WTC11 (cell line): Measurements from ENCODE around the gene GRXCR2. TPM values are rescaled to one million over a fixed set of nuclear protein-coding genes. Genes with fewer than 3 reads are reported as not detected.
"Not testable (repeated sequence)": the region's sequence is repeated elsewhere in the genome, so short reads cannot be mapped to it uniquely, and the experiment has no call there.

ENCODE experiments used
- ATAC-seq: fragments of 200-7000 bp; cut with Tn5 transposase; 2 replicates; pipeline ENCODE4 v1.10.0; 2021; ENCODE audit warnings: mild to moderate bottlenecking, moderate library complexity
- CTCF ChIA-PET: fragments of 300-600 bp; sonication (Branson Sonifier 250); formaldehyde crosslinking; loops from one replicate; lab custom pipeline; 2021; ENCODE audit warnings: antibody characterized with exemption; lab: Charles Lee
- POLR2A ChIA-PET: fragments of 350-600 bp; sonication (Branson Sonifier 250); formaldehyde crosslinking; loops from one replicate; lab custom pipeline; 2021; ENCODE audit warnings: antibody characterized with exemption; lab: Charles Lee
- DNase-seq: peaks from one replicate; pipeline ENCODE4 v3.0.0; 2021; ENCODE audit warnings: low spot score
- H3K27ac Mint-ChIP-seq: 2 replicates; pipeline ENCODE4 v1.8.0; 2021; ENCODE audit warnings: mixed read lengths
- H3K27me3 Mint-ChIP-seq: 2 replicates; pipeline ENCODE4 v1.8.0; 2021; ENCODE audit warnings: low read depth, mild to moderate bottlenecking, moderate library complexity, mixed read lengths
- H3K36me3 Mint-ChIP-seq: 2 replicates; pipeline ENCODE4 v1.8.0; 2021; ENCODE audit warnings: mixed read lengths
- H3K4me1 Mint-ChIP-seq: 2 replicates; pipeline ENCODE4 v1.8.0; 2022; ENCODE audit warnings: mixed read lengths
- H3K4me3 Mint-ChIP-seq: 2 replicates; pipeline ENCODE4 v1.8.0; 2021; ENCODE audit warnings: mild to moderate bottlenecking, moderate library complexity, mixed read lengths
- H3K9me3 Mint-ChIP-seq: 2 replicates; pipeline ENCODE4 v1.8.0; 2021; ENCODE audit warnings: mixed read lengths
- AR ChIP-seq: fragments of 250-450 bp; sonication (Bioruptor Pico); IDR thresholded peaks from 2 replicates; pipeline ENCODE4 v1.9.0; 2021; ENCODE audit warnings: mild to moderate bottlenecking
- ATF6 ChIP-seq: sonication (generic); formaldehyde crosslinking; IDR thresholded peaks from 2 replicates; pipeline ENCODE4 v1.8.1; 2023; ENCODE audit warnings: mild to moderate bottlenecking, missing genetic modification reagents
- E2F1 ChIP-seq: sonication (generic); formaldehyde crosslinking; IDR thresholded peaks from 2 replicates; pipeline ENCODE4 v1.8.0; 2022; ENCODE audit warnings: mild to moderate bottlenecking, missing genetic modification reagents
- E2F5 ChIP-seq: sonication (generic); formaldehyde crosslinking; IDR thresholded peaks from 2 replicates; pipeline ENCODE4 v1.8.1; 2022; ENCODE audit warnings: mild to moderate bottlenecking, moderate library complexity, missing genetic modification reagents
- ESRRA ChIP-seq: sonication (generic); formaldehyde crosslinking; IDR thresholded peaks from 2 replicates; pipeline ENCODE4 v1.8.1; 2022; ENCODE audit warnings: mild to moderate bottlenecking, missing genetic modification reagents, borderline replicate concordance
- IRF2 ChIP-seq: sonication (generic); formaldehyde crosslinking; IDR thresholded peaks from 2 replicates; pipeline ENCODE4 v1.8.0; 2022; ENCODE audit warnings: low read depth, missing genetic modification reagents, borderline replicate concordance
- MXD4 ChIP-seq: fragments of 250-450 bp; sonication (Bioruptor Pico); IDR thresholded peaks from 2 replicates; pipeline ENCODE4 v1.8.0; 2021; ENCODE audit warnings: mild to moderate bottlenecking, moderate library complexity, borderline replicate concordance
- MYBL2 ChIP-seq: sonication (generic); formaldehyde crosslinking; IDR thresholded peaks from 2 replicates; pipeline ENCODE4 v1.8.1; 2023; ENCODE audit warnings: mild to moderate bottlenecking, moderate library complexity, missing genetic modification reagents
- NFYB ChIP-seq: sonication (generic); formaldehyde crosslinking; conservative IDR thresholded peaks from 2 replicates; pipeline ENCODE4 v1.8.0; 2022; ENCODE audit warnings: low read depth, missing genetic modification reagents
- NR3C1 ChIP-seq: sonication (generic); formaldehyde crosslinking; conservative IDR thresholded peaks from 2 replicates; pipeline ENCODE4 v1.8.1; 2023; ENCODE audit warnings: low read depth, mild to moderate bottlenecking, missing genetic modification reagents
- PRRX2 ChIP-seq: fragments of 250-450 bp; sonication (Bioruptor Pico); IDR thresholded peaks from 2 replicates; pipeline ENCODE4 v1.8.0; 2021; ENCODE audit warnings: mild to moderate bottlenecking
- SOX15 ChIP-seq: fragments of 250-450 bp; sonication (Bioruptor Pico); IDR thresholded peaks from 2 replicates; pipeline ENCODE4 v1.9.0; 2021; ENCODE audit warnings: mild to moderate bottlenecking
- TEAD1 ChIP-seq: sonication (generic); formaldehyde crosslinking; IDR thresholded peaks from 2 replicates; pipeline ENCODE4 v1.8.0; 2022; ENCODE audit warnings: mild to moderate bottlenecking, missing genetic modification reagents
- ZNF532 ChIP-seq: fragments of 250-450 bp; sonication (Bioruptor Pico); IDR thresholded peaks from 2 replicates; pipeline ENCODE4 v1.9.0; 2021; ENCODE audit warnings: mild to moderate bottlenecking, borderline replicate concordance
- total RNA-seq: library from RNA; stranded (reverse); gene quantifications from 3 replicates; pipeline ENCODE4 v1.2.3, GENCODE V29; 2021
- TF ChIP-seq, protein P1 (sequence below): sonication (generic); formaldehyde crosslinking; IDR thresholded peaks from 2 replicates; pipeline ENCODE4 v1.8.0; 2023; ENCODE audit warnings: missing genetic modification reagents
- TF ChIP-seq, protein P2 (sequence below): sonication (generic); formaldehyde crosslinking; IDR thresholded peaks from 2 replicates; pipeline ENCODE4 v1.8.1; 2023; ENCODE audit warnings: mild to moderate bottlenecking, missing genetic modification reagents, moderate library complexity

Gene GRXCR2
- total RNA-seq, 1 experiment from 2014 or later, result not detected

GRCh38 chr5:145902421-145902820 is 29.6 kb upstream of the GRXCR2 start:
- ATAC-seq, result no peak
- POLR2A ChIA-PET, result no interaction called here
- TF ChIP-seq IRF2 (CRISPR knock-in tag) (no peak), MYBL2 (CRISPR knock-in tag) (no peak), E2F5 (CRISPR knock-in tag) (no peak), TEAD1 (CRISPR knock-in tag) (no peak), NFYB (CRISPR knock-in tag) (no peak), SOX15 (CRISPR knock-in tag) (no peak), E2F1 (CRISPR knock-in tag) (no peak), PRRX2 (CRISPR knock-in tag) (no peak)
- peaks cover 8% of the 10 kb centered on the region for H3K4me1 Mint-ChIP-seq
- H3K27me3 Mint-ChIP-seq, result peaks cover 2% of the 10 kb centered on the region; the same call in 1 of the 2 replicates
- CTCF ChIA-PET, result interaction anchor here (4.0 kb wide), 1 partner anchor 14 kb away, joined by 15 read pairs; no protein-coding TSS in a partner anchor
- no peak overlapping the region for H3K4me3 Mint-ChIP-seq
- no peak for DNase-seq
- H3K36me3 Mint-ChIP-seq, result 0 out of 2 replicates have a peak, but pooled peaks cover 3% of the 10 kb centered on the region
- H3K9me3 Mint-ChIP-seq, result peaks cover 21% of the 10 kb centered on the region
- no peak overlapping the region for H3K27ac Mint-ChIP-seq

DNA sequence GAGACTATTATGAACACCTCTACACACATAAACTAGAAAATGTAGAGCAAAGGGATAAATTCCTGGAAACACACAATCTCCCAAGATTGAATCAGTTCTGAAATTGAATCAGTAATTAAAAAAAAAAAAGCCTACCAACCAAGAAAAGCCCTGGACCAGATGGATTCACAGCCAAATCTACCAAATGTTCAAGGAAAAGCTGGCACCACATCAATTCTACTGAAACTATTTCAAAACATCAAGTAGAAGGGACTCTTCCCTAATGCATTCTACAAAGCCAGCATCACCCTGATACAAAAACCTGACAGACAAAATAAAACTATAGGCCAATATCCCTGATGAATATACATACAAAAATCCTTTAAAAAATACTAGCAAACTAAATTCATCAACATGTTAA is 25.4 kb upstream of the GRXCR2 start:
- H3K9me3 Mint-ChIP-seq, result peaks cover 26% of the 10 kb centered on the region
- ATAC-seq (no peak), DNase-seq (no peak)
- ChIA-PET CTCF (no interaction called here), POLR2A (interaction anchor here (0.7 kb wide), 1 partner anchor 27 kb away, joined by 4 read pairs; no protein-coding TSS in a partner anchor)
- peaks cover 5% of the 10 kb centered on the region; the same call in 1 of the 2 replicates for H3K27me3 Mint-ChIP-seq
- H3K4me3 Mint-ChIP-seq, result no peak overlapping the region
- TF ChIP-seq, protein P1, sequence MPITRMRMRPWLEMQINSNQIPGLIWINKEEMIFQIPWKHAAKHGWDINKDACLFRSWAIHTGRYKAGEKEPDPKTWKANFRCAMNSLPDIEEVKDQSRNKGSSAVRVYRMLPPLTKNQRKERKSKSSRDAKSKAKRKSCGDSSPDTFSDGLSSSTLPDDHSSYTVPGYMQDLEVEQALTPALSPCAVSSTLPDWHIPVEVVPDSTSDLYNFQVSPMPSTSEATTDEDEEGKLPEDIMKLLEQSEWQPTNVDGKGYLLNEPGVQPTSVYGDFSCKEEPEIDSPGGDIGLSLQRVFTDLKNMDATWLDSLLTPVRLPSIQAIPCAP (CRISPR knock-in tag), result no peak
- no peak for TF ChIP-seq ZNF532
- TF ChIP-seq NR3C1, result no peak
- no peak for TF ChIP-seq MXD4 (CRISPR knock-in tag)
- no peak overlapping the region for H3K27ac Mint-ChIP-seq
- H3K36me3 Mint-ChIP-seq, result 0 out of 2 replicates have a peak, but pooled peaks cover 3% of the 10 kb centered on the region
- peaks cover 8% of the 10 kb centered on the region for H3K4me1 Mint-ChIP-seq

GRCh38 chr5:145891378-145891777 is 18.6 kb upstream of the GRXCR2 start:
- POLR2A ChIA-PET, CTCF ChIA-PET, DNase-seq, H3K27me3 Mint-ChIP-seq, H3K4me1 Mint-ChIP-seq, H3K27ac Mint-ChIP-seq, H3K4me3 Mint-ChIP-seq, ATAC-seq: not testable (repeated sequence)
- H3K36me3 Mint-ChIP-seq, result peaks cover 22% of the 10 kb centered on the region
- H3K9me3 Mint-ChIP-seq, result peaks cover 29% of the 10 kb centered on the region

- DNase-seq, result no peak
- no peak for ATAC-seq
- ChIA-PET CTCF (interaction anchor here (2.7 kb wide), 1 partner anchor 13 kb away, joined by 15 read pairs; no protein-coding TSS in a partner anchor), POLR2A (no interaction called here)
- no peak overlapping the region for H3K27ac Mint-ChIP-seq
- H3K9me3 Mint-ChIP-seq, result peaks cover 24% of the 10 kb centered on the region
- 0 out of 2 replicates have a peak, but pooled peaks cover 3% of the 10 kb centered on the region for H3K27me3 Mint-ChIP-seq
- H3K36me3 Mint-ChIP-seq, result peaks cover 22% of the 10 kb centered on the region
- H3K4me1 Mint-ChIP-seq, result no peaks in the 10 kb centered on the region
- H3K4me3 Mint-ChIP-seq, result no peak overlapping the region
- TF ChIP-seq ESRRA (CRISPR knock-in tag) (no peak), IRF2 (CRISPR knock-in tag) (no peak), AR (CRISPR knock-in tag) (no peak), ATF6 (CRISPR knock-in tag) (no peak)
- TF ChIP-seq, protein P2, sequence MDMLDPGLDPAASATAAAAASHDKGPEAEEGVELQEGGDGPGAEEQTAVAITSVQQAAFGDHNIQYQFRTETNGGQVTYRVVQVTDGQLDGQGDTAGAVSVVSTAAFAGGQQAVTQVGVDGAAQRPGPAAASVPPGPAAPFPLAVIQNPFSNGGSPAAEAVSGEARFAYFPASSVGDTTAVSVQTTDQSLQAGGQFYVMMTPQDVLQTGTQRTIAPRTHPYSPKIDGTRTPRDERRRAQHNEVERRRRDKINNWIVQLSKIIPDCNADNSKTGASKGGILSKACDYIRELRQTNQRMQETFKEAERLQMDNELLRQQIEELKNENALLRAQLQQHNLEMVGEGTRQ (CRISPR knock-in tag), result no peak
These were observed 16.8 kb upstream of the GRXCR2 start for GRCh38 chr5:145889611-145890010.
